ENCODE measurements around the gene SAMMSON. TPM values are rescaled to one million over a fixed set of nuclear protein-coding genes. Genes with fewer than 3 reads are reported as not detected.

The SAMMSON gene
- total and polyA plus RNA-seq, 2 of the 4 experiments (the other 2 are of a cell fraction), result not detected

GRCh38 chr3:70049761-70050160 lies 50.2 kb downstream of the SAMMSON start:
- no peaks in the 10 kb centered on the region for H3K36me3 ChIP-seq (ENCODE audit: control insufficient read depth, insufficient read depth, low read length)
- no peak overlapping the region for H2BK20ac ChIP-seq (ENCODE audit: low read depth, low read length)
- no peak; the same call in 1 of the 2 replicates for ATAC-seq (ENCODE audit: low read depth)
- ChIA-PET POLR2A (ENCODE audit: unreplicated experiment) (no interaction called here), CTCF (interaction anchor here (0.9 kb wide), 1 partner anchor 10 kb away, joined by 3 read pairs; no protein-coding TSS in a partner anchor)
- H4K8ac ChIP-seq (ENCODE audit: low read depth in 2 of 2, low read length in 2 of 2), result no peak overlapping the region
- no peak overlapping the region for H3K9ac ChIP-seq (ENCODE audit: low read depth, low read length)
- H2AFZ ChIP-seq (replicated peaks; ENCODE audit: low read length, poor library complexity), result no peak overlapping the region
- H3K79me1 ChIP-seq (ENCODE audit: low read depth in 1 of 2, low read length in 2 of 2), result no peaks in the 10 kb centered on the region
- H3K27ac ChIP-seq (ENCODE audit: insufficient read depth, low read length), result no peak overlapping the region
- no peak overlapping the region for H2BK120ac ChIP-seq (ENCODE audit: low read depth, low read length)
- in situ Hi-C loops (cut with MboI; ENCODE audit: low sequenced_read_pairs) (loop anchor here (25.0 kb wide), 1 partner anchor 1613 kb away; no protein-coding TSS in a partner anchor), intact Hi-C loops (cut with micrococcal nuclease) (no loop called here), dilution Hi-C loops (cut with HindIII; ENCODE audit: low sequenced_read_pairs, unreplicated experiment) (no loop called here)
- 71% methylated on average over 1 of the region's 3 CpGs; no CpG with 5 or more reads in 1 of the 2 experiments for WGBS, 2 experiments (ENCODE audit: extremely low coverage in 2 of 2, insufficient read length in 1 of 2)
- no peak overlapping the region for H4K91ac ChIP-seq (ENCODE audit: insufficient read depth, low read depth, low read length)
- no peaks in the 10 kb centered on the region for H4K20me1 ChIP-seq (ENCODE audit: insufficient read depth, low read length)
- H3K14ac ChIP-seq (replicated peaks; ENCODE audit: low read depth, low read length), result no peak overlapping the region
- no peak overlapping the region for H2BK5ac ChIP-seq (ENCODE audit: low read depth, low read length, poor library complexity, severe bottlenecking)
- no peak overlapping the region for H3K18ac ChIP-seq (ENCODE audit: low read depth, low read length)
- H4K5ac ChIP-seq (ENCODE audit: low read depth, low read length), result no peak overlapping the region
- TF ChIP-seq BHLHE40 (IDR thresholded peaks at IDR 0.05; ENCODE audit: low read depth, low read length), result peak; percentile 86
- TF ChIP-seq CEBPB (IDR thresholded peaks at IDR 0.05; ENCODE audit: low read depth, low read length), result no peak
- no peak for TF ChIP-seq CHD1 (IDR thresholded peaks at IDR 0.05; ENCODE audit: low read depth, low read length)
- no peak for TF ChIP-seq MXI1 (IDR thresholded peaks at IDR 0.05; ENCODE audit: borderline replicate concordance, low read depth, low read length)
- TF ChIP-seq FOS (IDR thresholded peaks at IDR 0.05; ENCODE audit: low read depth, low read length), result no peak
- TF ChIP-seq MAZ (IDR thresholded peaks at IDR 0.05; ENCODE audit: borderline replicate concordance, low read depth, low read length), result no peak
- TF ChIP-seq RFX5 (IDR thresholded peaks at IDR 0.05; ENCODE audit: low read depth, low read length), result no peak
- TF ChIP-seq SMC3 (IDR thresholded peaks at IDR 0.05; ENCODE audit: low read depth, low read length), result no peak
- no peak overlapping the region for H3K4me2 ChIP-seq (ENCODE audit: low read depth, low read length)
- H3K4me1 ChIP-seq (ENCODE audit: control insufficient read depth, insufficient read depth, low read length), result no peaks in the 10 kb centered on the region
- peaks cover 2% of the 10 kb centered on the region for H3K27me3 ChIP-seq (ENCODE audit: control insufficient read depth, insufficient read depth, low read length)
- H2AK5ac ChIP-seq (ENCODE audit: low read depth, low read length), result no peak overlapping the region
- no peak overlapping the region for H2AK9ac ChIP-seq (replicated peaks; ENCODE audit: low read depth, low read length, poor library complexity)
- no peak overlapping the region for H2BK15ac ChIP-seq (ENCODE audit: low read depth, low read length)
- peak; percentile 11 for DNase-seq
- no peaks in the 10 kb centered on the region for H3K9me1 ChIP-seq (ENCODE audit: insufficient read depth, low read length)
- no peak overlapping the region for H3K4me3 ChIP-seq (ENCODE audit: insufficient read depth, low read depth, low read length)
- no peak overlapping the region for H3K4ac ChIP-seq (ENCODE audit: low read depth, low read length)
- no TSS peak for BruUV-seq (replicated peaks)
- H3K56ac ChIP-seq (ENCODE audit: extremely low read depth, insufficient read depth, low read length), result no peak overlapping the region
- H3K9me3 ChIP-seq (ENCODE audit: control insufficient read depth, insufficient read depth, low read length), result no peaks in the 10 kb centered on the region
- H3K23ac ChIP-seq (ENCODE audit: low read depth, low read length), result no peak overlapping the region
